Fibroblast of skin of back (primary cell): Measurements from ENCODE around the gene TSPAN32. TPM values are rescaled to one million over a fixed set of nuclear protein-coding genes. Genes with fewer than 3 reads are reported as not detected.

Experiments used
- DNase-seq: peaks from one replicate; pipeline ENCODE4 v3.0.0-alpha.2; 2013
- polyA plus RNA-seq, 2 experiments: library from polyadenylated mRNA; unstranded; fragments of 120-200 nt; gene quantifications; one replicate each; pipeline ENCODE4 v1.2.1, GENCODE V29; 2013; ENCODE audit not compliant: insufficient read length in 2 of 2

The TSPAN32 gene, protein sequence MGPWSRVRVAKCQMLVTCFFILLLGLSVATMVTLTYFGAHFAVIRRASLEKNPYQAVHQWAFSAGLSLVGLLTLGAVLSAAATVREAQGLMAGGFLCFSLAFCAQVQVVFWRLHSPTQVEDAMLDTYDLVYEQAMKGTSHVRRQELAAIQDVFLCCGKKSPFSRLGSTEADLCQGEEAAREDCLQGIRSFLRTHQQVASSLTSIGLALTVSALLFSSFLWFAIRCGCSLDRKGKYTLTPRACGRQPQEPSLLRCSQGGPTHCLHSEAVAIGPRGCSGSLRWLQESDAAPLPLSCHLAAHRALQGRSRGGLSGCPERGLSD
- polyA plus RNA-seq (2013, experiment 1 of 2; ENCODE audit: insufficient read length): 0.06 TPM
- 0.12 TPM for polyA plus RNA-seq (2013, experiment 2 of 2; ENCODE audit: insufficient read length)

- DNase-seq: peak; percentile 15
Measured at GRCh38 chr11:2301631-2302305, at the start of gene TSPAN32, which contains the start of gene C11orf21. Gene TSPAN32 (plus strand): TSS chr11:2302013. CDS start chr11:2302150, 137 bp downstream. Gene C11orf21 (minus strand): TSS chr11:2301918. CDS start chr11:2301808, 110 bp downstream.

DNA sequence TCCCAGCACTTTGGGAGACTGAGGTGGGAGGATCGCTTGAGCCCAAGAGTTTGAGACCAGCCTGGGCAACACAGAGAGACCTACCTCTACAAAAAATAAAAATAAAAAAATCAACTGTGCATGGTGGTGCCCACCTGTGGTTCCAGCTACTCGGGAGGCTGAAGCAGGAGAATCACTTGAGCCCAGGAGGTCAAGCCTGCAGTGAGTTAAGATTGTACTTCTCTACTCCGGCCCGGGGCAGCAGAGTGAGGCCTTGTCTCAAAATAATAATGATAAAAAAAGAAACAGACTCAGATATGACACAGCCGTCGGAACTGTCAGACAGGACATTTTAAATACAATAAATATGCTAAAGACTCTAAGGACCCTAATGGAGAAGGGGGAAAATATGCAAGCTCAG, 49.8 kb upstream of the TSPAN32 start:
- DNase-seq: no peak

GRCh38 chr11:2256293-2256913, 45.4 kb upstream of the TSPAN32 start:
- no peak for DNase-seq

- no peak for DNase-seq
Measured at GRCh38 chr11:2256951-2257700, 44.7 kb upstream of the TSPAN32 start.

- DNase-seq: no peak
Measured at GRCh38 chr11:2258501-2259465, 43.0 kb upstream of the TSPAN32 start.

DNA sequence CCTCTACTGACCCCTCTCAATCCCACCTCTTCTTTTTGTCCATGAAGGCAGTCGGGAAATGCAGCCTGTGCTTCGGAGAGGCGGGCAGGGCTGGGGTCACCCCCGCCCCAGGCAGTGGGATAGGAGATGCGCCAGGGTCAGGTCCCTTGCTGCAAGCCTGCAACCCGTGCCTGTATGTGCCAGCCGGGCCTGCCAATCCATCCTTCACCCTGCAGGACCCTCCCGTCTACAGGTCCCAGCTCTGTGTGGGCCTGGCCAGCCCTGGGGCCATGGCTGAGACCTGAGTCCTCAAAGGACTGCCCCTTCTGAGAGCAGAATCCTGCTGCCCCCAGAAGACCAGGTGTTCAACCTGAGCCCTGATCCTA, 42.4 kb upstream of the TSPAN32 start:
- DNase-seq: no peak

- no peak for DNase-seq
Measured at GRCh38 chr11:2259897-2260451, 41.8 kb upstream of the TSPAN32 start.

GRCh38 chr11:2260491-2261364, 41.1 kb upstream of the TSPAN32 start:
- DNase-seq: no peak

GRCh38 chr11:2261436-2262230, 40.2 kb upstream of the TSPAN32 start:
- DNase-seq: no peak

DNA sequence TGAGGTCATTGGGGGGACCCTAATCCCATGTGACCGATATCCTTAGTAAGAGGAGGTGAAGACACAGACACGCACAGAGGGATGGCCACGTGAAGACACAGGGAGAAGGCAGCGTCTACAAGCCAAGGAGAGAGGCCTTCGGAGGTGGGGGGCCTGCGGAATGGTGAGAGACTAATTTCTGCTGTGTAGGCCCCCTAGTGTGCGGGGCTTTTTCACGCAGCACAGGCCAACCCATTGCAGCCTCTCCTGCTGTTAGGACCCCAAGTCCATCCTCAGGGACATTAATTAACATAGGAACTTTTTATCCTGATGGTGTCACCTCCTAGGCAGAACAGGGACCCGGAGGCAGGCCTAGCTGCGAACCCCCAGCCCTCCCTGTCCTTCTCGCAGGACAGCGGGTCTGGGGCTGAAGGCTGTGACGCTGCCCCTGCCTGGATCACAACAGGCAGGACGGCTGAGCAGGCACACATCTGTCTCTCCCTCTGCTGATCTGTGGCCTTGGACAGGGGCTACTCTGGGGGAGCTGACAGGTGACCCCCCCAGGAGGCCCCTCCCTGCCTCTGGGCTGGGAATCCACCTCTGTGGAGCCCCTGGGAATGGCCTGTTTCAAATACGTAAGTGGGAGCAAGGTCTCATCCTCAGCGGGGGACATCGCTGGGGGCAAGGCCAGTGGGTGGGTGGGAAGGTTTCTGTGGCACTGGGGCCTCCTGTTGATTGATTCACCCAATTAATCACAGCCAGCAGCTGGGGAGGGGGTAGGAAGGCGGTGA, 39.3 kb upstream of the TSPAN32 start:
- DNase-seq: no peak

DNA sequence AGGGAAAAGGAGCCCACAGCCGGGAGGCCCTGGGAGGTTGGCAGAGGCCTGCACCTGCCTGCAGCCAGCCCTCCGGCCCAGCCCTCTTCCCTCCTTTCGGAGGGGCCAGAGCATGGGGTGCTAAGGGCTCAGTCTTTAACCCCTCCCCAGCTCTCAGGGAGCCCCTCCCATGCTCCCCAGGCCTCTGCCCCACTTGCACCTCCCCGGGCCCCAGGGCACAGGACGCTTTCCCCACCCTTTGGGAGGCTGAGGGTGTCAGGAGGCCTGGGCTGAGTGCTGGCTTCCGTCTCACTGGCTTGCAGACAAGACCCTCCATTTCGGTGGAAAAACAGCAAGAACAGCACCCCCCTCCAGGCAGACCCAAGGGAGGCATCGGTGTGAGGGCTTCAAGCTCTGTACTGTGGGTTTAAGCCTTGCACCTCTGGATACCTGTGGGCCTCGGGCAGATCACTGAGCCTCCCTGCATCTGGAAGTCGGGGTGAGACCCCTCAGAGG, 38.7 kb upstream of the TSPAN32 start:
- no peak for DNase-seq

- no peak for DNase-seq
Measured at GRCh38 chr11:2263724-2264360, 38.0 kb upstream of the TSPAN32 start.

DNA sequence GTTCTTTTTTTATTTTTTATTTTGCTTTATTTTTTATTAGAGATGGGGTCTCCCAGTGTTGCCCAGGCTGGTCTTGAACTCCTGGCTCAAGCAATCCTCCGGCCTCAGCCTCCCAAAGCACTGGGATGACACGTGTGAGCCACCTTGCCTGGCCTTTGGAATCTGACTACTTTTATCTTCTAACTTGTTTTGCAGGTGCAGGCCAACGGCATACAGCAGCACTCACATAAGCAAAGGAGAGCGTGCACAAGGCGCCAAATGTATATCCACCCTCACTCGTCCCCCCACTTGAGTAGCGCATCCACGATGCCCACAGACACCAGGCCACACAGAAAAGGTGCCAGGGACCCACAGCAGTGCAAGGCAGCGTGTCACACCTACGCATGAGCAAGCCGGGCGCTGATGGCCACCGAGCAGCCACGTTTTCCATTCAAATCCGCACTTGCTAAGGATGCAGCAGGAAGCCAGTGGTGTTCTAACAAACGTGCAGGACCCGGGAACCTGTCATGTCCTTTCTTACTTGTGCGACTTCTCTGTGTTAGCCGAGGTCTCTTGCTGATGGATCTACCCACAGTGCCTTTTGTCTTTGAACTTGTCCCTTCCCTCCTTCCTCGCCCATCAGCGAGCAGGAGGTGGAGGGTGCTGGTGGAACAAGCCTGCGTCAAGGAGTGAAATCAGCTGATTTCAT, 37.3 kb upstream of the TSPAN32 start:
- no peak for DNase-seq

DNA sequence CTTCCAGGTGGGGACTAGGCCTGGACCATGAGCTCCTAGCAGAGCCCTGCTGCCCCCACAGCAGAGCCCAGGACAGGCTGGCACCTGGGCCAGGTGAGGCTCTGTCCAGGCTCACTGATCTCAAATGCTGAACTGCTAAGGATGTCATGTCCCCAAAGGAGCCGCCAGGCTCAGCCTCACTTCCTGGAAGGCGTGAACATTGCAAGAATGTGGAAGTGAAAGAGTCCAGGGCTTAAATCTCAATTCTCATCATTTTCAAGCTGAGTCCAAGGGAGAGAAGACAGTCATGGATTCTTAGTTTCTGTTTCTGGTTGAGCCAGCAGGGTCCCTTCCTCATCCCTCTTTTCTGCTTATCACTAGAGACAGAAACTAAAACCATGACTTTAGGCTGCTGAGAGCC, 36.4 kb upstream of the TSPAN32 start:
- no peak for DNase-seq

DNA sequence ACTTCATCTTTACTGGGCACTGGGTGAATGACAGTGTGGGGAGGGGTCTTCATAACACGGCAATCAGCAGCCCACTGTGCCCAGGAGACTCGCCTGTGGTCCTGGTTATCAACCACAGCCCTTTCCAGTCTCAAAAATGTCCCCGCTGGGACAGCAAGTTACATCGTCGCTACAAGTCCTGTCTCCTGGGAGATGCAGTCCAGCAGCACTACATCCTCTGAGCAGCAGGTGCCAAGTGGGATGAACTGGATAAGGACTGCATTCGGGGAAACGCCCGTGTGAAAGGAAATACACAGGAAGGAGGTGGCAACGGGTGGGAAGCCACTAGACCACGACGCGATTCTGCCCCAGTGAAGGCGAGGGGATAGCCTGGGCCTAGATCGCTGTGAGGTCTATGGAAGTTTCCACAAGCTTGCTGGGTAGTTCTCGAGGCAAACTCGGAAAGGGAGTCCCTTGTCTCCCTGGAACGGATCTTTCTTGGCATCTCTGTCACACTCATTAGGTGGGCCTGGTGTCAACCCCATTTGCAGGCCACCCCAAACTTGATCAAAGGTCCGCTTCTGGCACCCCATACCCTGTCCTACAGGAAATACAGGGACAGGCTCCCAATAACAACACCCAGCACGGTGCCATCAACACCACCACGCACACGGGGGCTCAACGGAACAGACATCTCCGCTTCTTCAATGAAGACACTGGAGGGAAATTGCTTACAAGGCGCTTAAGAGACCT, 35.8 kb upstream of the TSPAN32 start:
- DNase-seq: no peak

- no peak for DNase-seq
Measured at GRCh38 chr11:2266586-2267305, 35.1 kb upstream of the TSPAN32 start.
